Activated CD8-positive, alpha-beta T cell treated with anti-CD3 and anti-CD28 coated beads, Interleukin-2, amount 10 ng/mL, durations not matched to agents 7 days and 5 days (primary cell): ENCODE measurements around the gene SLC9A8. TPM values are rescaled to one million over a fixed set of nuclear protein-coding genes. Genes with fewer than 3 reads are reported as not detected.
A peak's percentile ranks its signal among the peaks of the same experiment; 100 is the strongest.

Experiments used
- ATAC-seq: fragments of 150-1000 bp; cut with Tn5 transposase; one replicate; pipeline ENCODE4 v1.10.0; 2021; ENCODE audit warnings: moderate library complexity
- CTCF ChIA-PET: fragments of 350-600 bp; sonication (Branson Sonifier 250); formaldehyde crosslinking; loops from one replicate; lab custom pipeline; 2021; ENCODE audit warnings: antibody characterized with exemption; lab: Charles Lee
- POLR2A ChIA-PET: fragments of 350-600 bp; sonication (Branson Sonifier 250); formaldehyde crosslinking; loops from one replicate; lab custom pipeline; 2021; ENCODE audit warnings: antibody characterized with exemption; lab: Charles Lee
- DNase-seq: peaks from one replicate; pipeline ENCODE4 v3.0.0-alpha.2; 2020
- H3K27ac Mint-ChIP-seq: one replicate; pipeline ENCODE4 v1.8.0; 2021; ENCODE audit warnings: mild to moderate bottlenecking, mixed read lengths
- H3K27me3 Mint-ChIP-seq: one replicate; pipeline ENCODE4 v1.8.0; 2021; ENCODE audit warnings: low read depth, mixed read lengths
- H3K36me3 Mint-ChIP-seq: one replicate; pipeline ENCODE4 v1.8.0; 2021; ENCODE audit warnings: low read depth, mixed read lengths
- H3K4me1 Mint-ChIP-seq: one replicate; pipeline ENCODE4 v1.8.0; 2021; ENCODE audit warnings: low read depth, mixed read lengths
- H3K4me3 Mint-ChIP-seq: one replicate; pipeline ENCODE4 v1.8.0; 2021; ENCODE audit warnings: mild to moderate bottlenecking, mixed read lengths
- H3K9me3 Mint-ChIP-seq: one replicate; pipeline ENCODE4 v1.8.0; 2022; ENCODE audit warnings: mixed read lengths; ENCODE audit not compliant: insufficient read depth
- total RNA-seq, 2 experiments: library from RNA; stranded (reverse); gene quantifications; one replicate each; pipeline ENCODE4 v1.2.3, GENCODE V29; 2021

The SLC9A8 gene
- total RNA-seq, 2 experiments from 2014 or later, result 19.4 to 20.5 TPM

- ChIA-PET POLR2A (no interaction called here), CTCF (no interaction called here)
- Mint-ChIP-seq H3K4me3 (no peak overlapping the region), H3K27ac (no peak overlapping the region), H3K4me1 (peaks cover 48% of the 10 kb centered on the region), H3K36me3 (peaks cover 82% of the 10 kb centered on the region), H3K27me3 (no peaks in the 10 kb centered on the region), H3K9me3 (peaks cover 7% of the 10 kb centered on the region)
- no peak for ATAC-seq
- DNase-seq, result no peak
Observed at GRCh38 chr20:49818816-49819215, 6.2 kb downstream of the SLC9A8 start.

- H3K27me3 Mint-ChIP-seq, result no peaks in the 10 kb centered on the region
- H3K36me3 Mint-ChIP-seq, result peaks cover 84% of the 10 kb centered on the region
- H3K9me3 Mint-ChIP-seq, result peaks cover 7% of the 10 kb centered on the region
- ChIA-PET POLR2A (no interaction called here), CTCF (interaction anchor here (2.1 kb wide), 1 partner anchor 208 kb away, joined by 5 read pairs; no protein-coding TSS in a partner anchor)
- ATAC-seq (no peak), DNase-seq (no peak)
- H3K4me3 Mint-ChIP-seq, result no peak overlapping the region
- H3K4me1 Mint-ChIP-seq, result peaks cover 43% of the 10 kb centered on the region
- no peak overlapping the region for H3K27ac Mint-ChIP-seq
Observed at GRCh38 chr20:49819702-49820101, 7.1 kb downstream of the SLC9A8 start.

DNA sequence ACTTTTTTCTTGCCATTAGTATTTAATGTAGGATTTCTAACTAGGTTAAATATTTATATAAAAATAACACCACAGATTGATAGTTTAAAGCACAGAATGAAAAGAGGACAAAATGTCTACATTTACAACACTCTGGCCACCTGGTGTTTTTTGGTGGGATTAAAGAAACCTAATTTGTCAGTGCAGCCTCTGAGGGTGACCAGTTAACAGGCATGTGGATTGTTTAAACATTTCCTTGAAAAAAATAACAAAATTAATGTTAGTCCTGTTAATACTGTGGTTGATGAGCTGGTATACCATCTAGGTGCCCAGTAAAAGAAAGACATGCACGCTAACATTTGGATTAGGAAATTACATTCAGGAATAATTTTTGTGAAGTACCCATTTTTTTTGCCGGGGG is 8.8 kb downstream of the SLC9A8 start:
- POLR2A ChIA-PET, result interaction anchor here (2.0 kb wide), 1 partner anchor 8 kb away, joined by 8 read pairs; the partner anchor contains the start of gene SLC9A8
- H3K27ac Mint-ChIP-seq, result peak overlapping the region; percentile 44
- no peaks in the 10 kb centered on the region for H3K27me3 Mint-ChIP-seq
- ATAC-seq (no peak), DNase-seq (no peak)
- CTCF ChIA-PET, result interaction anchor here (0.7 to 5.6 kb wide), 8 partner anchors 8 to 211 kb away, joined by 3 to 35 read pairs (median 4); partner anchors contain the start of gene SLC9A8
- peaks cover 80% of the 10 kb centered on the region for H3K36me3 Mint-ChIP-seq
- no peak overlapping the region for H3K4me3 Mint-ChIP-seq
- H3K9me3 Mint-ChIP-seq, result peaks cover 7% of the 10 kb centered on the region
- H3K4me1 Mint-ChIP-seq, result peaks cover 40% of the 10 kb centered on the region

GRCh38 chr20:49821870-49822331 is 9.3 kb downstream of the SLC9A8 start:
- no peak for DNase-seq
- ChIA-PET CTCF (interaction anchor here (1.0 to 5.6 kb wide), 10 partner anchors 9 to 252 kb away, joined by 3 to 35 read pairs (median 4); partner anchors contain the start of gene SLC9A8), POLR2A (interaction anchor here (2.0 kb wide), 1 partner anchor 9 kb away, joined by 8 read pairs; the partner anchor contains the start of gene SLC9A8)
- Mint-ChIP-seq H3K27me3 (no peaks in the 10 kb centered on the region), H3K4me1 (peaks cover 40% of the 10 kb centered on the region), H3K9me3 (peaks cover 7% of the 10 kb centered on the region), H3K4me3 (no peak overlapping the region), H3K36me3 (peaks cover 77% of the 10 kb centered on the region), H3K27ac (peak overlapping the region; percentile 44)
- ATAC-seq, result no peak

GRCh38 chr20:49823152-49823847 is 10.7 kb downstream of the SLC9A8 start:
- CTCF ChIA-PET, result interaction anchor here (0.8 to 5.6 kb wide), 13 partner anchors 10 to 246 kb away, joined by 3 to 35 read pairs (median 3); partner anchors contain the start of genes B4GALT5 and SLC9A8
- H3K27me3 Mint-ChIP-seq, result no peaks in the 10 kb centered on the region
- peaks cover 63% of the 10 kb centered on the region for H3K36me3 Mint-ChIP-seq
- peak overlapping the region; percentile 9 for H3K4me3 Mint-ChIP-seq
- DNase-seq (no peak), ATAC-seq (peak; percentile 89)
- POLR2A ChIA-PET, result interaction anchor here (0.9 to 2.9 kb wide), 2 partner anchors 10 to 12 kb away, joined by 3 to 11 read pairs; partner anchors contain the start of gene SLC9A8
- peak overlapping the region; percentile 73 for H3K27ac Mint-ChIP-seq
- peaks cover 7% of the 10 kb centered on the region for H3K9me3 Mint-ChIP-seq
- H3K4me1 Mint-ChIP-seq, result peaks cover 34% of the 10 kb centered on the region

GRCh38 chr20:49824206-49824605 is 11.6 kb downstream of the SLC9A8 start:
- CTCF ChIA-PET, result interaction anchor here (0.8 to 5.6 kb wide), 8 partner anchors 22 to 247 kb away, joined by 3 to 35 read pairs (median 3); partner anchors contain the start of gene B4GALT5
- peaks cover 6% of the 10 kb centered on the region for H3K9me3 Mint-ChIP-seq
- H3K4me1 Mint-ChIP-seq, result peaks cover 34% of the 10 kb centered on the region
- peaks cover 57% of the 10 kb centered on the region for H3K36me3 Mint-ChIP-seq
- ATAC-seq, result no peak
- H3K4me3 Mint-ChIP-seq, result no peak overlapping the region
- no peak overlapping the region for H3K27ac Mint-ChIP-seq
- no peaks in the 10 kb centered on the region for H3K27me3 Mint-ChIP-seq
- DNase-seq, result no peak
- POLR2A ChIA-PET, result interaction anchor here (0.9 to 2.9 kb wide), 2 partner anchors 11 to 13 kb away, joined by 3 to 11 read pairs; partner anchors contain the start of gene SLC9A8

DNA sequence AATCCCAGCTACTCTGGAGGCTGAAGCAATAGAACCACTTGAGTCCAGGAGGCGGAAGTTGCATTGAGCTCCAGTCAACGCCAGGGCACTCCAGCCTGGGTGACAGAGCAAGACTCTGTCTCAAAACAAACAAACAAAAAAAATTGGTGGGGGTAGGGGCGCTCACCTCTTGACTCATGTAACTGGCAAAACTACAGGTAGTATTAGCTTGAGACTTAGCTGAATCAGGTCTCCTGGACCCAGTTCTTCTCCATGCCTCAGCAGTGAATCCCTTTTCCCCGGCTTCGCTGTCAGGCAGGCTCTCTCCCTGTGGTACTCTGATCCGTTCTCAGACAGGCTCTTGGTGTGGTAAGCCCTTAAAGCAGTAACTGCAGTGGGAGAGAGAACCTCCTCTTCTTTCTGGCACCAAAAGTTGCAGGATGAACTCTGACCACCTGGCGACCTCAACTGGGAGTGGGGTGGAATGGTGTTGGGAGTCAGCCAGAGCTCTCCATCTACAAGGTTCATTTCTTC is 12.9 kb downstream of the SLC9A8 start:
- no peaks in the 10 kb centered on the region for H3K9me3 Mint-ChIP-seq
- H3K4me1 Mint-ChIP-seq, result peaks cover 32% of the 10 kb centered on the region
- no peaks in the 10 kb centered on the region for H3K27me3 Mint-ChIP-seq
- H3K36me3 Mint-ChIP-seq, result peaks cover 55% of the 10 kb centered on the region
- ChIA-PET POLR2A (interaction anchor here (2.9 kb wide), 1 partner anchor 12 kb away, joined by 11 read pairs; the partner anchor contains the start of gene SLC9A8), CTCF (interaction anchor here (1.1 to 5.6 kb wide), 2 partner anchors 20 to 213 kb away, joined by 3 to 35 read pairs; no protein-coding TSS in a partner anchor)
- no peak overlapping the region for H3K4me3 Mint-ChIP-seq
- no peak for ATAC-seq
- H3K27ac Mint-ChIP-seq, result no peak overlapping the region
- DNase-seq, result no peak

DNA sequence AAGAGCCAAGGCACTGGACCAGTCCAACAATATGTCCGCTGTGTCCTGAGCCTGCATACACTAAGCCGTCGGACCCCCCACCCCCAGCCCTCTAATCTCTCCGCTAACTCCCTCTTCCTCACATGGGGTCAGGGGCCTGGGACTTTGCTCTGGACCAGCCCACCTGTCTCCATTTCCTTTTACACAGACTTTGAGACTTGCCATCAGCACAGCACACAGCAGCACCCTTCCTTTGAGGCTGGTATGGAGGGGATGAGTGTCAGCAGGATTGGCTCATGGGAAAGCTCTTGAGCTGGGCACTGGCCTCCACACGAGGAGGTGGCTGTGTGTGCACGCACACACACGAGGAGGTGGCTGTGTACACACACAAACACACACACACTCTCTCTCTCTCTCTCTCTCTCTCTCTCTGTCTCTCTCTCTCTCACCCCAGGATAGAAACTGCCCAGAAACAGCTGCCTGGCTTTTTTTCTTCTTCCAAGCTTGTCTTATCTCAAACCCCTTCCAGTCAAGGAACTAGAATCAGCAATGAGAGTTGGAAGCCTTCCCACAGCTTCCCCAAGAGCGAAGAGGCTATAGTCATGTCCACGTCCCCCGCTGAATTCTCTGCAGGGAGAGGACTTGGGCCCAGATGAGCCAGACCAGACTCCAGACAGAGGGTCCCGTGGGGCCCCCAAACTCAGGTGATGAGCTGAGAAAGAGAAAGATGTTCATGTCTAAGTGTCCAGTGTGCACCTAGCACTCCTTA is 18.6 kb downstream of the SLC9A8 start:
- H3K27ac Mint-ChIP-seq, result peak overlapping the region; percentile 11
- no peaks in the 10 kb centered on the region for H3K4me1 Mint-ChIP-seq
- H3K9me3 Mint-ChIP-seq, result no peaks in the 10 kb centered on the region
- no peak overlapping the region for H3K4me3 Mint-ChIP-seq
- POLR2A ChIA-PET, result interaction anchor here (0.8 kb wide), 1 partner anchor 17 kb away, joined by 3 read pairs; no protein-coding TSS in a partner anchor
- DNase-seq, result no peak
- no peaks in the 10 kb centered on the region for H3K27me3 Mint-ChIP-seq
- H3K36me3 Mint-ChIP-seq, result peaks cover 35% of the 10 kb centered on the region
- no peak for ATAC-seq
- CTCF ChIA-PET, result interaction anchor here (1.0 to 1.1 kb wide), 2 partner anchors 15 to 137 kb away, joined by 3 read pairs; no protein-coding TSS in a partner anchor

- no peaks in the 10 kb centered on the region for H3K4me1 Mint-ChIP-seq
- H3K27ac Mint-ChIP-seq, result peak overlapping the region; percentile 9
- no peak for ATAC-seq
- CTCF ChIA-PET, result interaction anchor here (1.1 kb wide), 1 partner anchor 14 kb away, joined by 3 read pairs; no protein-coding TSS in a partner anchor
- H3K27me3 Mint-ChIP-seq, result no peaks in the 10 kb centered on the region
- no peak for DNase-seq
- peaks cover 37% of the 10 kb centered on the region for H3K36me3 Mint-ChIP-seq
- POLR2A ChIA-PET, result no interaction called here
- H3K4me3 Mint-ChIP-seq, result no peak overlapping the region
- H3K9me3 Mint-ChIP-seq, result no peaks in the 10 kb centered on the region
Observed at GRCh38 chr20:49831770-49832631, 19.4 kb downstream of the SLC9A8 start.

DNA sequence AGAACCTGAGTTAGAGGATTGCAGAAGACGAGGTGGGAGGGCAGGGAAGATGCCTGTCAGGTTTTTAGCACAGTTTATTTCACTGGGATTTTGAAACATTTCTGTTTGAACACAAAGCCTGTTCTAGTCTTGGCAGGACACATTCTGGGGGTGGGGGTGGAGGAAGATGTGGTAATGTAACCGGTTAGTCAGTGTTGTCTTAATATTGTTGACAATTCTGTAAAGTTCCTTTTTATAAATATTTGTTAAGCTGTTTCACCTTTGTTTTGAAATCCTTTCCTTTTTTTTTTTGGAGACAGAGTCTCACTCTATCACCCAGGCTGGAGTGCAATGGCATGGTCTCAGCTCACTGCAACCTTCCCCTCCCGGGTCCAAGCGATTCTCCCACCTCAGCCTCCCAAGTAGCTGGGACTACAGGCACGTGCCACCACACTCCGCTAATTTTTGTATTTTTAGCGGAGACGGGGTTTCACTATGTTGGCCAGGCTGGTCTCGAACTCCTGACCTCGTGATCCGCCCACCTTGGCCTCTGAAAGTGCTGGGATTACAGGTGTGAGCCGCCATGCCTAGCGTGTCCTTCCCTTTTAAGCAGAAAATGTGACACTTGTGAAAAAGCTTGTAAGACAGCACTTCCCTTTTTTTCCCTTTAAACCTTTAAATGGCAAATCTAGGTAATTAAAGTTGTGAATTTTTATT is 20.2 kb downstream of the SLC9A8 start:
- Mint-ChIP-seq H3K4me3 (no peak overlapping the region), H3K27me3 (no peaks in the 10 kb centered on the region), H3K36me3 (peaks cover 37% of the 10 kb centered on the region), H3K4me1 (no peaks in the 10 kb centered on the region), H3K27ac (no peak overlapping the region), H3K9me3 (no peaks in the 10 kb centered on the region)
- ATAC-seq (no peak), DNase-seq (no peak)
- ChIA-PET CTCF (interaction anchor here (1.0 to 1.4 kb wide), 2 partner anchors 222 to 291 kb away, joined by 3 to 4 read pairs; no protein-coding TSS in a partner anchor), POLR2A (no interaction called here)
